B cell (primary cell): ENCODE measurements around the gene XPO5. TPM values are rescaled to one million over a fixed set of nuclear protein-coding genes. Genes with fewer than 3 reads are reported as not detected.

Source experiments
- ATAC-seq: fragments of 200-7000 bp; cut with Tn5 transposase; one replicate; pipeline ENCODE4 v1.10.0; 2021; ENCODE audit warnings: low read depth, mild to moderate bottlenecking, moderate number of reproducible peaks, moderate library complexity
- CTCF ChIA-PET: fragments of 350-600 bp; sonication (Branson Sonifier 250); formaldehyde crosslinking; loops from one replicate; lab custom pipeline; 2021; ENCODE audit warnings: antibody characterized with exemption, inconsistent platforms; lab: Charles Lee
- POLR2A ChIA-PET: fragments of 350-600 bp; sonication (Branson Sonifier 250); formaldehyde crosslinking; loops from one replicate; lab custom pipeline; 2021; ENCODE audit warnings: antibody characterized with exemption; lab: Charles Lee
- DNase-seq: peaks from one replicate; pipeline ENCODE4 v3.0.0; 2013
- H2AFZ ChIP-seq: 2 replicates; pipeline ENCODE4 v1.6.1; 2012; ENCODE audit warnings: mild to moderate bottlenecking, low read depth, low read length; ENCODE audit not compliant: insufficient read depth, poor library complexity, severe bottlenecking
- H3K27ac ChIP-seq, 2 donors: 1 replicate in 1 of 2; 2 replicates in 1 of 2; pipeline ENCODE4 v1.5.1; 2012 to 2013; ENCODE audit warnings: low read length in 2 of 2, mild to moderate bottlenecking in 2 of 2, moderate library complexity in 1 of 2
- H3K27me3 ChIP-seq, 4 experiments: fragments of 200-600 bp in 1 of 4; sonication (generic) in 1 of 4; replicated peaks in 1 of 4; 1 replicate in 2 of 4; 2 replicates in 2 of 4; pipeline versions ENCODE4 v1.6.1 to v1.7.0; 2013 to 2016; ENCODE audit warnings: low read length in 3 of 4, mild to moderate bottlenecking in 2 of 4, mixed read lengths in 1 of 4, moderate library complexity in 1 of 4; ENCODE audit not compliant: insufficient read depth in 4 of 4, control insufficient read depth in 3 of 4; ENCODE audit errors: control extremely low read depth in 1 of 4
- H3K36me3 ChIP-seq, 2 experiments: replicated peaks in 1 of 2; 1 replicate in 1 of 2; 2 replicates in 1 of 2; pipeline versions ENCODE4 v1.6.1 to v1.7.1; 2013; ENCODE audit warnings: low read length in 1 of 2; ENCODE audit not compliant: insufficient read depth in 2 of 2, control insufficient read depth in 1 of 2; ENCODE audit errors: control extremely low read depth in 1 of 2, extremely low read depth in 1 of 2
- H3K4me1 ChIP-seq, 2 donors: fragments of 200-600 bp in 1 of 2; sonication (generic) in 1 of 2; 1 replicate in 1 of 2; 2 replicates in 1 of 2; pipeline versions ENCODE4 v1.5.1 to v1.6.1; 2013 to 2017; ENCODE audit warnings: low read length in 2 of 2; ENCODE audit not compliant: control insufficient read depth in 2 of 2, insufficient read depth in 2 of 2
- H3K4me2 ChIP-seq: replicated peaks from 2 replicates; pipeline ENCODE3; 2012; ENCODE audit warnings: mild to moderate bottlenecking, low read depth, low read length; ENCODE audit not compliant: poor library complexity, severe bottlenecking
- H3K4me3 ChIP-seq, 5 experiments: fragments of 200-600 bp in 1 of 5; sonication (generic) in 1 of 5; 1 replicate in 3 of 5; 2 replicates in 2 of 5; pipeline versions ENCODE4 v1.5.1 to v1.7.0; 2011 to 2016; ENCODE audit warnings: low read length in 4 of 5, mild to moderate bottlenecking in 4 of 5, low read depth in 2 of 5, control low read depth in 1 of 5, moderate library complexity in 1 of 5; ENCODE audit not compliant: insufficient read depth in 1 of 5; ENCODE audit errors: control extremely low read depth in 1 of 5, extremely low read depth in 1 of 5
- H3K79me2 ChIP-seq: fragments of 200-600 bp; sonication (generic); one replicate; pipeline ENCODE4 v1.6.0; 2016; ENCODE audit warnings: low read length; ENCODE audit not compliant: control insufficient read depth, insufficient read depth
- H3K9ac ChIP-seq: fragments of 200-600 bp; sonication (generic); 2 replicates; pipeline ENCODE4 v1.6.1; 2017; ENCODE audit warnings: mild to moderate bottlenecking, low read length, moderate library complexity
- H3K9me3 ChIP-seq, 3 donors: one replicate each; pipeline versions ENCODE4 v1.6.1 to v1.7.1; 2013; ENCODE audit warnings: low read length in 2 of 3; ENCODE audit not compliant: control insufficient read depth in 2 of 3, insufficient read depth in 1 of 3; ENCODE audit errors: control extremely low read depth in 1 of 3
- H4K20me1 ChIP-seq: 2 replicates; pipeline ENCODE4 v1.6.0; 2012; ENCODE audit warnings: mild to moderate bottlenecking, low read length; ENCODE audit not compliant: insufficient read depth, control insufficient read depth, poor library complexity, severe bottlenecking
- H3K27ac Mint-ChIP-seq: one replicate; pipeline ENCODE4 v1.8.0; 2021; ENCODE audit warnings: mixed read lengths
- H3K27me3 Mint-ChIP-seq: one replicate; pipeline ENCODE4 v1.8.0; 2021; ENCODE audit warnings: mixed read lengths
- H3K4me1 Mint-ChIP-seq: one replicate; pipeline ENCODE4 v1.8.0; 2021; ENCODE audit warnings: mixed read lengths
- H3K4me3 Mint-ChIP-seq: one replicate; pipeline ENCODE4 v1.8.0; 2021; ENCODE audit warnings: mixed read lengths
- H3K9me3 Mint-ChIP-seq: one replicate; pipeline ENCODE4 v1.8.0; 2022; ENCODE audit warnings: mixed read lengths; ENCODE audit not compliant: insufficient read depth
- CTCF ChIP-seq: fragments of 200-600 bp; IDR thresholded peaks from one replicate; pipeline ENCODE4 v1.8.0; 2022; ENCODE audit warnings: antibody characterized with exemption, mild to moderate bottlenecking
- EZH2 ChIP-seq: IDR thresholded peaks from 2 replicates; pipeline ENCODE4 v1.6.1; 2012; ENCODE audit warnings: borderline replicate concordance, low read depth, mild to moderate bottlenecking, moderate library complexity, low read length; ENCODE audit not compliant: insufficient read depth, poor library complexity, severe bottlenecking
- WGBS: methylation state at CpG from one replicate; pipeline ENCODE4 v1.1.5; 2013; ENCODE audit warnings: missing lambda C conversion rate; ENCODE audit not compliant: insufficient coverage; 5-methylcytosine and 5-hydroxymethylcytosine counted together
- intact Hi-C: fragments of 100-400 bp; cut with micrococcal nuclease; formaldehyde crosslinking; loops from one replicate; pipeline ENCODE4 v1.10.0; 2022
- polyA plus RNA-seq: library from polyadenylated mRNA; depleted of rRNA; stranded (reverse); fragments of >200 nt; gene quantifications from 2 replicates; pipeline ENCODE4 v1.2.3, GENCODE V29; 2012
- total RNA-seq, 2 donors: library from RNA; stranded (reverse); fragments of 120-200 nt in 1 of 2; gene quantifications; 1 replicate in 1 of 2; 2 replicates in 1 of 2; pipeline versions ENCODE4 v1.2.3 to v1.2.4, GENCODE V29; 2013 to 2022

The XPO5 gene
- total and polyA plus RNA-seq, 2 donors (not counting 1 experiment from before 2014, with no cell fraction given) = 14.4 to 45.7 TPM

- no peaks in the 10 kb centered on the region for H3K9me3 Mint-ChIP-seq
- intact Hi-C loops = no loop called here
- no peak overlapping the region for H3K4me3 Mint-ChIP-seq
- H3K4me1 Mint-ChIP-seq = peaks cover 4% of the 10 kb centered on the region
- Histone ChIP-seq H3K27me3 (no peaks in the 10 kb centered on the region), H3K36me3 (peaks cover 0 to 39% of the 10 kb centered on the region in 2 experiments), H3K4me3 (no peak overlapping the region), H2AFZ (no peak overlapping the region), H3K79me2 (no peaks in the 10 kb centered on the region), H3K4me2 (no peak overlapping the region), H3K27ac (no peak overlapping the region), H3K9ac (no peak overlapping the region), H3K9me3 (no peaks in the 10 kb centered on the region), H4K20me1 (no peaks in the 10 kb centered on the region), H3K4me1 (no peaks in the 10 kb centered on the region)
- H3K27me3 Mint-ChIP-seq = no peaks in the 10 kb centered on the region
- DNase-seq (no peak), ATAC-seq (no peak)
- H3K27ac Mint-ChIP-seq = peak overlapping the region; percentile 5
- TF ChIP-seq EZH2 (no peak), CTCF (no peak)
- CTCF ChIA-PET = no interaction called here
- POLR2A ChIA-PET = no interaction called here
- WGBS = 93% methylated on average over 2 of the region's 8 CpGs
These were observed 33.9 kb downstream of the XPO5 start for GRCh38 chr6:43541774-43542471.

DNA sequence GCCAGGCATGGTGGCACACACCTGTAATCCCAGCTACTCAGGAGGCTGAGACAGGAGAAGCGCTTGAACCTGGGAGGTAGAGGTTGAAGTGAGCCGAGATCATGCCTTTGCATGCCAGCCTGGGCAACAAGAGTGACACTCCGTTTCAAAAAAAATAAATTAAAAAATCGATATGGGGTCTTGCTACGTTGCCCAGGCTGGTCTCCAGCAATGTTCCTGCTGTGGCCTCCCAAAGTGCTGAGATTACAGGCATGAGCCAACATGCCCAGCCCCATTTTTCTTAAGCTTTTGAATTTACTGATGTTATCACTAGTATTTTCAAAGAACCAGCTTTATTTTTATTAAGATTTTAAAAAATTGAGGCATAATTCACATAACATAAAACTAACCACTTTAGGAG lies 35.3 kb downstream of the XPO5 start:
- intact Hi-C loops = no loop called here
- 100% methylated on average over 5 of the region's 5 CpGs for WGBS
- ATAC-seq = no peak

More for the DNA sequence above, 35.3 kb downstream of the XPO5 start:
- Histone ChIP-seq H3K4me3 (no peak overlapping the region), H4K20me1 (no peaks in the 10 kb centered on the region), H3K9ac (no peak overlapping the region), H3K4me1 (no peaks in the 10 kb centered on the region), H3K27me3 (no peaks in the 10 kb centered on the region), H3K4me2 (no peak overlapping the region), H2AFZ (no peak overlapping the region), H3K36me3 (peaks cover 0 to 27% of the 10 kb centered on the region in 2 experiments), H3K79me2 (no peaks in the 10 kb centered on the region), H3K9me3 (no peaks in the 10 kb centered on the region), H3K27ac (no peak overlapping the region)
- no peak for DNase-seq
- POLR2A ChIA-PET = no interaction called here
- no peaks in the 10 kb centered on the region for H3K9me3 Mint-ChIP-seq
- H3K4me1 Mint-ChIP-seq = peaks cover 4% of the 10 kb centered on the region
- TF ChIP-seq EZH2 (no peak), CTCF (no peak)
- CTCF ChIA-PET = no interaction called here
- H3K4me3 Mint-ChIP-seq = no peak overlapping the region
- H3K27me3 Mint-ChIP-seq = no peaks in the 10 kb centered on the region
- no peak overlapping the region for H3K27ac Mint-ChIP-seq
